ENCODE measurements around the gene FBP2.

The FBP2 gene

GRCh38 chr9:94538908-94539307 is 54.7 kb downstream of the FBP2 start:
- no peak overlapping the region for H3K27ac ChIP-seq
- no peak for TF ChIP-seq CTCF (conservative IDR thresholded peaks at IDR 0.05)
- TF ChIP-seq ZFX (IDR thresholded peaks at IDR 0.05) = no peak

GRCh38 chr9:94534901-94535300 is 58.7 kb downstream of the FBP2 start:
- H3K27ac ChIP-seq = no peak overlapping the region
- no peak for TF ChIP-seq CTCF (conservative IDR thresholded peaks at IDR 0.05)
- no peak for TF ChIP-seq ZFX (IDR thresholded peaks at IDR 0.05)

GRCh38 chr9:94533601-94534000 is 60.0 kb downstream of the FBP2 start:
- TF ChIP-seq ZFX (IDR thresholded peaks at IDR 0.05) (no peak), CTCF (conservative IDR thresholded peaks at IDR 0.05) (no peak)
- no peak overlapping the region for H3K27ac ChIP-seq

GRCh38 chr9:94533155-94533554 is 60.5 kb downstream of the FBP2 start:
- no peak overlapping the region for H3K27ac ChIP-seq
- no peak for TF ChIP-seq ZFX (IDR thresholded peaks at IDR 0.05)
- no peak for TF ChIP-seq CTCF (conservative IDR thresholded peaks at IDR 0.05)

- H3K27ac ChIP-seq = no peak overlapping the region
- TF ChIP-seq CTCF (conservative IDR thresholded peaks at IDR 0.05) (no peak), ZFX (IDR thresholded peaks at IDR 0.05) (no peak)
Measured at GRCh38 chr9:94528886-94529285, 64.7 kb downstream of the FBP2 start.

- no peak for TF ChIP-seq ZFX (IDR thresholded peaks at IDR 0.05)
- no peak for TF ChIP-seq CTCF (conservative IDR thresholded peaks at IDR 0.05)
- H3K27ac ChIP-seq = no peak overlapping the region
Measured at GRCh38 chr9:94526951-94527350, 66.7 kb downstream of the FBP2 start.

- no peak for TF ChIP-seq ZFX (IDR thresholded peaks at IDR 0.05)
- no peak for TF ChIP-seq CTCF (conservative IDR thresholded peaks at IDR 0.05)
- H3K27ac ChIP-seq = no peak overlapping the region
Measured at GRCh38 chr9:94526271-94526670, 67.4 kb downstream of the FBP2 start.

Data from C4-2B (cell line).